Suprapubic skin (tissue), 4 donors: ENCODE measurements around the gene PVR. TPM values are rescaled to one million over a fixed set of nuclear protein-coding genes. Genes with fewer than 3 reads are reported as not detected.

ENCODE experiments used
- DNase-seq, 2 donors: peaks; one replicate each; pipeline ENCODE4 v3.0.0-alpha.2; 2019; ENCODE audit warnings: low spot score in 2 of 2
- H3K27ac ChIP-seq: fragments of 200-600 bp; sonication (generic); one replicate; pipeline ENCODE4 v1.5.1; 2019
- H3K27me3 ChIP-seq: fragments of 200-600 bp; sonication (generic); one replicate; pipeline ENCODE4 v1.5.1; 2019
- H3K36me3 ChIP-seq: fragments of 200-600 bp; sonication (generic); one replicate; pipeline ENCODE4 v1.5.1; 2019
- H3K4me1 ChIP-seq: fragments of 200-600 bp; sonication (generic); one replicate; pipeline ENCODE4 v1.5.1; 2019
- H3K4me3 ChIP-seq: fragments of 200-600 bp; sonication (generic); one replicate; pipeline ENCODE4 v1.5.1; 2019; ENCODE audit warnings: mild to moderate bottlenecking
- H3K9me3 ChIP-seq: fragments of 200-600 bp; sonication (generic); one replicate; pipeline ENCODE4 v1.5.1; 2019
- CTCF ChIP-seq, 2 donors: fragments of 200-600 bp in 1 of 2; fragments of 450-650 bp in 1 of 2; sonication (generic) in 1 of 2; IDR thresholded peaks; one replicate each; pipeline ENCODE4 v1.5.1; 2016 to 2019; ENCODE audit warnings: antibody characterized with exemption in 2 of 2, mild to moderate bottlenecking in 1 of 2, moderate library complexity in 1 of 2
- EP300 ChIP-seq: sonication (generic); formaldehyde crosslinking; IDR thresholded peaks from one replicate; pipeline ENCODE4 v1.6.1; 2017; ENCODE audit warnings: antibody characterized with exemption
- POLR2A ChIP-seq, 2 donors: fragments of 450-650 bp; IDR thresholded peaks; one replicate each; pipeline ENCODE4 v1.6.1; 2017; ENCODE audit warnings: antibody characterized with exemption in 2 of 2, mild to moderate bottlenecking in 2 of 2, moderate library complexity in 2 of 2
- POLR2AphosphoS5 ChIP-seq, 3 donors: sonication (generic); formaldehyde crosslinking; IDR thresholded peaks; one replicate each; pipeline ENCODE4 v1.6.1; 2017; ENCODE audit warnings: antibody characterized with exemption in 3 of 3
- WGBS: methylation state at CpG from one replicate; pipeline ENCODE4 v1.1.5; 2018; 5-methylcytosine and 5-hydroxymethylcytosine counted together
- total RNA-seq, 4 donors: library from RNA; depleted of rRNA; stranded (reverse); fragments of >200 nt; gene quantifications; one replicate each; pipeline ENCODE4 v1.1.0, GENCODE V29; 2016

The PVR gene, protein sequence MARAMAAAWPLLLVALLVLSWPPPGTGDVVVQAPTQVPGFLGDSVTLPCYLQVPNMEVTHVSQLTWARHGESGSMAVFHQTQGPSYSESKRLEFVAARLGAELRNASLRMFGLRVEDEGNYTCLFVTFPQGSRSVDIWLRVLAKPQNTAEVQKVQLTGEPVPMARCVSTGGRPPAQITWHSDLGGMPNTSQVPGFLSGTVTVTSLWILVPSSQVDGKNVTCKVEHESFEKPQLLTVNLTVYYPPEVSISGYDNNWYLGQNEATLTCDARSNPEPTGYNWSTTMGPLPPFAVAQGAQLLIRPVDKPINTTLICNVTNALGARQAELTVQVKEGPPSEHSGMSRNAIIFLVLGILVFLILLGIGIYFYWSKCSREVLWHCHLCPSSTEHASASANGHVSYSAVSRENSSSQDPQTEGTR
- 10 to 100 TPM; 14.0 to 24.6 (median 15.5) TPM for total RNA-seq

DNA sequence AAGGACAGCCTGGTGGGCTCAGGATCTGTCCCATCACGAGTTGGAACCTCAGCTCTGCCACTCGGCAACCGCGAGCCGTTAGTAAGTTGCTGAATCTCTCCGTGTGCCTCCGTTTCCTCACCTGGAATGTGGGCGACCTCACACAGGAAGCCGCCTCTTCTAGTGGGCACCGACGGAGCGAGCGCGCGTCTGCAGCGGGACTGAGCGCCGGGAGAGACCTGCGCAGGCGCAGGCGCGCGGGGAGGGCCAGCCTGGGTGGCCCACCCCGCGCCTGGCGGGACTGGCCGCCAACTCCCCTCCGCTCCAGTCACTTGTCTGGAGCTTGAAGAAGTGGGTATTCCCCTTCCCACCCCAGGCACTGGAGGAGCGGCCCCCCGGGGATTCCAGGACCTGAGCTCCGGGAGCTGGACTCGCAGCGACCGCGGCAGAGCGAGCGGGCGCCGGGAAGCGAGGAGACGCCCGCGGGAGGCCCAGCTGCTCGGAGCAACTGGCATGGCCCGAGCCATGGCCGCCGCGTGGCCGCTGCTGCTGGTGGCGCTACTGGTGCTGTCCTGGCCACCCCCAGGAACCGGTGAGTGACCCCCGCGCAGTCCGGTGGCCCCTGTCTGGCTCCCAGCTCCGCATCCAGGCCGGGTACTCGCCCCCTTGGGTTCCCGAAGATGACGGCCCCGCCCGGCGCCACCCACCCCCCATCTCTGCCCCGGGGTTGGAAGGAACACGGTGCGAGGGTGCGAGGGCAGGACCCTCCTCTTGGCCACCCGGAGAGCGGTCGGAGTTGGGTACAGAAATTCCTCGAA is at the start of gene PVR:
PVR (plus strand) TSS at position 306 of the 797 bp plus-strand sequence; CDS start at position 493, 187 bp downstream.
- peak in 1 of 2 donors; percentile 74 for DNase-seq
- Histone ChIP-seq H3K27me3 (no peaks in the 10 kb centered on the region), H3K9me3 (no peaks in the 10 kb centered on the region), H3K4me3 (peak within 1 kb of the TSS; percentile 77), H3K36me3 (no peaks in the 10 kb centered on the region), H3K4me1 (peaks cover 6% of the 10 kb centered on the region), H3K27ac (peak within 1 kb of the TSS; percentile 47)
- TF ChIP-seq EP300, result no peak
- TF ChIP-seq CTCF (IDR thresholded peaks at IDR 0.05), result no peak
- no peak for TF ChIP-seq POLR2AphosphoS5 (IDR thresholded peaks at IDR 0.05)
- TF ChIP-seq POLR2A (IDR thresholded peaks at IDR 0.05), result no peak
- 0% methylated on average over 4 of the region's 70 CpGs for WGBS

- no peak for DNase-seq
- no peaks in the 10 kb centered on the region for H3K36me3 ChIP-seq
- no peaks in the 10 kb centered on the region for H3K9me3 ChIP-seq
- 74% methylated on average over 10 of the region's 10 CpGs for WGBS
- no peak overlapping the region for H3K4me3 ChIP-seq
- H3K27ac ChIP-seq, result no peak overlapping the region
- peaks cover 1% of the 10 kb centered on the region for H3K4me1 ChIP-seq
- TF ChIP-seq EP300 (no peak), CTCF (IDR thresholded peaks at IDR 0.05) (no peak), POLR2A (IDR thresholded peaks at IDR 0.05) (no peak), POLR2AphosphoS5 (IDR thresholded peaks at IDR 0.05) (no peak)
- H3K27me3 ChIP-seq, result peaks cover 23% of the 10 kb centered on the region
These were observed 47.1 kb upstream of the PVR start for GRCh38 chr19:44596428-44597130.

DNA sequence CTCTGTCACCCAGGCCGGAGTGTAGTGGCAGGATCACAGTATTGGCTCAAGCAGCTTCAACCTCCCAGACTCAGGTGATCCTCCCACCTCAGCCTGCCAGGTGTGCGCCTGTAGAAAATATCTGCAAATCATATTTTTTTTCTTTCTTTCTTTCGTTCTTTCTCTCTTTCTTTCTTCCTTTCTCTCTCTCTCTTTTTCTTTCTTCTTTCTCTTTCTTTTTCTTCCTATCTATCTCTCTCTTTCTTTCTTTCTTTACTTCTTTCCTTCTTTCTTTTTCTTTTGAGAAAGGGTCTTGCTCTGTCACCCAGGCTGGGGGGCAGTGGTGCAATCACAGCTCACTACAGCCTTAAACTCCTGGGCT is 46.6 kb upstream of the PVR start:
- no peaks in the 10 kb centered on the region for H3K36me3 ChIP-seq
- H3K27me3 ChIP-seq, result peaks cover 23% of the 10 kb centered on the region
- no peaks in the 10 kb centered on the region for H3K9me3 ChIP-seq
- peaks cover 5% of the 10 kb centered on the region for H3K4me1 ChIP-seq
- no peak overlapping the region for H3K27ac ChIP-seq
- no peak overlapping the region for H3K4me3 ChIP-seq
- 88% methylated on average over 3 of the region's 3 CpGs for WGBS
- no peak for TF ChIP-seq POLR2AphosphoS5 (IDR thresholded peaks at IDR 0.05)
- no peak for TF ChIP-seq CTCF (IDR thresholded peaks at IDR 0.05)
- TF ChIP-seq POLR2A (IDR thresholded peaks at IDR 0.05), result no peak
- TF ChIP-seq EP300, result no peak
- no peak for DNase-seq

DNA sequence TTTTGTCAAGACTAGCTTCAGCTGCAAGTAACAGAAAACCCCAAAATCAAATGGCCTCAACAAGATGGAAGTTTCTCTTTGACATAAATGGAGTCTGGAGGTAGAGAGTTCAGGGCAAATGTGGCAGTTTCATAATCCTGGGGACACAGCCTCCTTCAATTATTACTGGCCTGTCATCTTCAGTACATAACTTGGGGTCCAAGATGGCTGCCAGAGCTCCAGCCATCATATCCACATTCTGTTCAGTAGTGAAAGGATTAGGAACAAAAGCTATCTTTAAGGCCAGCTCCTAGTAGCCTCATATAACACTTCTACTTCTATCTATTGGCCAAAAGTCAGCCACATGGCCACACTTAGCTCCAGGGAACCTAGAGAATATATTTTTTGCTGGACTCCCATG is 45.4 kb upstream of the PVR start:
- Histone ChIP-seq H3K4me3 (no peak overlapping the region), H3K27me3 (peaks cover 23% of the 10 kb centered on the region), H3K4me1 (peaks cover 9% of the 10 kb centered on the region), H3K27ac (no peak overlapping the region), H3K36me3 (no peaks in the 10 kb centered on the region), H3K9me3 (no peaks in the 10 kb centered on the region)
- no peak for DNase-seq
- TF ChIP-seq CTCF (IDR thresholded peaks at IDR 0.05), result no peak
- TF ChIP-seq EP300, result no peak
- no peak for TF ChIP-seq POLR2AphosphoS5 (IDR thresholded peaks at IDR 0.05)
- TF ChIP-seq POLR2A (IDR thresholded peaks at IDR 0.05), result no peak
